Activated CD8-positive, alpha-beta memory T cell treated with anti-CD3 and anti-CD28 coated beads for 48 hours (primary cell): ENCODE measurements around the gene CUBN.
"Not testable (repeated sequence)": the region's sequence is repeated elsewhere in the genome, so short reads cannot be mapped to it uniquely, and the experiment has no call there.

Experiments
- DNase-seq, 3 experiments: peaks; one replicate each; pipeline ENCODE4 v3.0.0-alpha.2; 2020; ENCODE audit warnings: low read depth in 2 of 3, low spot score in 2 of 3

Gene CUBN

GRCh38 chr10:17013131-17013983, 116.3 kb downstream of the CUBN start:
- not testable (repeated sequence) for DNase-seq

DNA sequence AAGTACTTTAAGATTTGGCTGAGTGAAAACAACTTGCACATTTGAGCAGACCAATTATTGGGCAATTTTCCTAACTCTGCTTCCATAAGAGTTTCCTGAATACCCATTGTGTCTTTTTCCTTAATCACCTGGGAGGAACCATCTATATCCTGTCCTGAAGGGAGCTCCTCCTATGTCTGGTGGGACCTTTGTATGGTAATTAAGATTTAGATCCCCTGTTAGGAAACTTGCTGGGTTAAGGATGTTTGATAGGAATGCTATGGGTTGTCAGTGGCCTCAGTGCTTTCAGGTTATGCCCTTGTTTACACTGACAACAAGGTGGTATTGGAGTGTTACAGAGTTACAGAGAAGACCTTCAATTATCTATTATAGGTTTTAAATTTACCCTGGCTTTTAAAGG, 116.9 kb downstream of the CUBN start:
- DNase-seq: not testable (repeated sequence)

DNA sequence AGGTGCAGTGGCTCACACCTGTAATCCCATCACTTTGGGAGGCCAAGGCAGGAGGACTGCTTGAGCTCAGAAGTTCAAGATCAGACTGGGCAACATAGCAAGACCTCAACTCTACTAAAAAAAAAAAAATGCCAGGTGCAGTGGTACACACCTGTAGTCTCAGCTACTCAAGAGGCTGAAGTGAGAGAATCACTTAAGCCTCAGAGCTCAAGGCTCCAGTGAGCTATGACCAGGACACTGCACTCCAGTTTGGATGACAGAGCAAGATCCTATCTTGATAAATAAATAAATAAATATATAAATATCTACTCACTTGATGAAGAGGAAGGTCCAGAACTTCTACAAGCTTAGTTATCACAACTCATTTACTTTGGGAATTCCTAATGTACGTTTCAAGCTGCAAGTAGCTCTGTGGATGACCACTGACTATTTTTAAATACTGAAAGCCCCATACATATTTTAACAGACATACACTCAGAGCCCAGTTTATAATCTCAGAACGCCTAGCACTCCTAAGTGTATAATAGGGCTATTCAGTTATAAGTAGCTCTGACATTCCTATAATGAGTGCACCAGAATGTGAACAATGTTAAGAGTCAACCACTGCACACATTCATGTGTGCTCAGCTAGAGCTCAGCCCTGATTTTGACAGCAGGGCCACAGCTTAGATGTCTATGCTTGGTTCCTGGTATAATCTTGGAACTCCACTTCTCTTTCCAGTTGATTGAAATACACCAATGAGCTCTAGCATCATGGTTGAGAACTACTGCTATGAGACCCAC, 119.1 kb downstream of the CUBN start:
- no peak for DNase-seq

DNA sequence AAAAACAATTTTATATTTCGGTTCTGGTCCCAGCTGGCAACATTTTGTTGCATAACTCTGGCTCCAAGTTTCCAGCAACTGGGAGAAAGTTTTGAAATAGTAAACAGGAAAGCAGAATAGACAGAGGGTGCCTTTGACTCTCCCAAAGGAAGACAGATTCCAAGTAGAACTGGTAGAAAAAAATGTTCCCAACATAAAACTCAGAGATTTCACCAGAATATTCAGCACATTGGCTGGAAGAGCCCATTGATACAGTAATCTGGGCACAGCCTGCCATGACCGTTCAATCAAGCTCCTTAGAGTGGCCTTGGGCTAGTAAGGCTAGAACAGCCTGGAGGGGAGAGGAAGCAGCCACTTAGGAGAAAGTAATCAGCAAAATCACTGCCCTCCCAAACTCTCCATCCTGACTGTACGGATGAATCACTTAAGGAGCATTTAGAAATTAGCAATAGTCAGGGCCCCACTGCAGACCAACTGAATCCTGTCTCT, 120.4 kb downstream of the CUBN start:
- DNase-seq: no peak

- no peak for DNase-seq
Observed at GRCh38 chr10:17007418-17007770, 122.2 kb downstream of the CUBN start.

GRCh38 chr10:17006631-17007417, 122.8 kb downstream of the CUBN start:
- DNase-seq: no peak

DNA sequence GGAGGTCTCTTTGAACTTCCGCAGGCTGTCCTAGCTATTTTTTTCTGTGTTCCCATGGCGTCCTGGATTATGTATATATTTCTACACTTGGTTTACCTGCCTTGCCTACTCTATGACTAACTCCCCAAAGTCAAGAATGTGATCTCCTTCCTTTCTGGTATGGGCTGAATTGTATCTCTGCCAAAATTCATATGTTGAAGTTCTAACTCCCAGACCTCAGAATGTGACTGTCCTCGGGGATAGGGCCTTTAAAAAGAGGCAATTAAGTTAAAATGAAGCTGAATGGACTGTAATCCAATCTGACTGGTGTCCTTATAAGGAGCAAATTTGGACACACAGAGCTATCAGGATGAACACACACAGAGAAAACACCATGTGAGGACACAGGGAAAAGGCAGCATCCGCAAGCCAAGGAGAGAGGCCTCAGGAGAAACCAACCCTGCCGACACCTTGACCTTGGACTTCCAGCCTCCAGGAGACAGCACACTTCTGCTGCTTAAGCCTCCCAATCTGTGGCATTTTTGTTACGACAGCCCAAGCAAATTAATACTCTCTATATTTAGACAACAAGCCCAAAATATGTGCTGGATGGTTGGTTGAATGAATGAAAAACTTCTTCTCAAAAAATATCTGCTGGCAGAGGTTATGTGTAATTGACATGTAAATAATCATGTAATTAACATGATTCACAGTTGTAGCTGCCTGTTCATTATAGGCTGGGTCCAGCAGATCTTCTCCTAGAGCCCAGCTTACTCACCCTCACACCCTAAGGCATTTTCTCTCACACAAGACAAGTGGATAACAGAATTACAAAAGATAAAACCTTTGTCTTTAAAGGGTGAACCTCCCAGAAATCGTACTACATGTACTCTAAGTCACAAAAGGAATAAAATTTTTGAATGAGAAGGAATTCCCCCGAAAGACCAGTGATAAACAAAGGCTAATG, 123.7 kb downstream of the CUBN start:
- DNase-seq: no peak

DNA sequence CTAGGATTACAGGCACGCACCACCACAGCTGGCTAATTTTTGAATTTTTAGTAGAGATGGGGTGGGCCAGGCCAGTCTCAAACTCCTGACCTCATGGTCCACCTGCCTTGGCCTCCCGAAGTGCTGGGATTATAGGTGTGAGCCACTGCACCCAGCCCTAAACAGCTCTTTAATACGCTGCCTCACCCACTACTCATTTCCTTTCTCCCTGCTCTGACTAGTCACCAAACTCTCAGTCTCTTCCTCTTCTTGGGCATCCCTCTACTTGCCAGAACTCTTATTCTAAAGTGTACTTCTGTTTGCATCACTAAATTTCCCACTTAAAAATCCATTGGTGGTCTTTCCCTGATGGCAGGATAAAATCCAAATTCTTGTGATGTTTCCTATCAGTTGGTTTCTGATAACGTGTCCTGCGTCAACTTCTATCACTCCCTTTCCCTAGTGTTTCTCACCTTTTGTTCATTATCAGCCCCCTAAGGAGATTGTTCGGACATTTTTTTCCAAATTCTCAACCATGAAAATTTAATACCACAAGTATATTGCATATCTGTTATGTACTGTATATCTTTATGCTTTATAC, 124.7 kb downstream of the CUBN start:
- no peak for DNase-seq

GRCh38 chr10:17003651-17004286, 125.8 kb downstream of the CUBN start:
- no peak for DNase-seq

GRCh38 chr10:17003151-17003550, 126.5 kb downstream of the CUBN start:
- no peak for DNase-seq

GRCh38 chr10:17001961-17002749, 127.5 kb downstream of the CUBN start:
- DNase-seq: no peak

DNA sequence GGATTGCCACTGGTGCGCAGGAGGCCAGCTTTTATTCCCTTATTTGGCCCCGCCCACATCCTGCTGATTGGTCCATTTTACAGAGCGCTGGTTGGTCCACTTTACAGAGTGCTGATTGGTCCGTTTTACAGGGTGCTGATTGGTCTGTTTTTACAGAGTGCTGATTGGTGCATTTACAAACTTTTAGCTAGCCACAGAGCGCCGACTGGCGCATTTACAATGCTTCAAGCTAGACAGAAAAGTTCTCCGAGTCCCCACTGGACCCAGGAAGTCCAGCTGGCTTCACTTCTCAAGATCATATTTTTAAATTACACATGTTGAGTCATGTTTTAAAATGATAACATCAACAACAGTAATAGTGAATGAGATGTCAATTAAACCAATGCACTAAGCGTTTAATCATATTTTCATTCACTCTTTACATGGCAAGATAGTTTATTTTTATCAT, 128.3 kb downstream of the CUBN start:
- DNase-seq: no peak

DNA sequence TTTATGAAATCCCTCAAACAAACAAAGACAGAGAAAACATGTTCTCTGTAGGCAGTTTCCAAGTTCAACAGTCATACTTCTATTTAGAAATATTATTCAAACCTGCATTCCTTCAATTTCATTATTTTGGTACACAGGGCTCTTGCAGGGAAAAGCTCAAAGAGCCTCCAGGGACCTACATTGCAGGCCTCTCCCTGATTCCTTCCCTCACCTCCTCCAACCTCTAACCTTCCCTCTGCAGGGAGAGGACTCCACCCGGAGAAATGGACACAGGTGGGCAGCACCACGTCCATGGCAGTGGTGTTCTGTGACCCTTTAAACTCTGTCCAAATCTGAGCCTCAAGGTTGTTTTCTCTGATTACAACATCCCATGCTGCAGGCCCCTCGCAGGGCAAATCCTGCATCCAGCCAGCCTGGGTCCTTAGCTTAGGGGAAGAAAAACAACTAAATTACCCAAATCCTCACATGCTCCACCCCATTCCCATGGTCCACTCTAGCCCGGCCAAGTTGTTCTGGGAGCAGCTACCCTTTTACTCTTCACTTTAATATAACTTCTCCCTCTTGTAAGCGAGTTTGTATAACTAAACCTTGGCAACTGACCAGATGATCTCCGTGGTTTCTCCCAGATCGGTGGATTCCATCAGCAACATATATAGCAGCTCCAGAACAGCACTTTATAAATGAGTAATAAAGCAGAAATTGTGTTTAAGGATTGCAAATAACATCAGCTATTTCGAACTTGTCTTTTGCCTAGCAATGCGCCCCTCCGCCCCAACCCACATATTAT, 129.8 kb downstream of the CUBN start:
- no peak for DNase-seq

GRCh38 chr10:16996530-16996964, 133.1 kb downstream of the CUBN start:
- no peak for DNase-seq

DNA sequence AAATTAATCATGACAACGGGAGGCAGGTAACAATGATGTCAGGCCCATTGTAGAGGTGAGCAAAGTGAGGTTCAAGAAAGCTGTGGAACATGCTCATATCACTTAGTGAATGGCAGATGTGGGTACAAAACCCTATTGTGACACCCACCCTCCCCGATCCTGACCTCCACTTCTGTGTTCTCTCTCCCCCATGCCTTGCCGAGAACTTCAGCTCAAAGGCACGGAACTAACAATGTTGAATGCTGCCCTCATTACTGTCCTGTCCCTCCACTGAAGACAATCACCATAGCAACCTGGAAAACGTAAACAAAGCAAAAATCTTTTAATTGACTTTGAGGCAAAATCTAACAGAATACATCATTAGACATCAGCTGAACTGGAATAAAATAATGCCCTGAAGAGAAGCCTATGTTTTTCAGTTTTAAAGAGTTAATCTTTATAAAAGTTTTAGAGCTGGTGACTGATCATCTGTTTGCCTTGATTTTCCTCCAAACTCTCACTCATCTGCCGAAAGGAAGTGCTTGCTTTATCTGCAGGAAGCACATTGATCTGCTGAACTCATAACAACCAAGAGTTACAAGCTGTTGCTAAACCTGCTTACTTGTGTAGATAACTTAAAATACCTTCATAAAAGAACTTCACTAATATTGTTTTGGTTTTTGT, 133.6 kb downstream of the CUBN start:
- no peak for DNase-seq

GRCh38 chr10:16993186-16993585, 136.4 kb downstream of the CUBN start:
- no peak for DNase-seq

DNA sequence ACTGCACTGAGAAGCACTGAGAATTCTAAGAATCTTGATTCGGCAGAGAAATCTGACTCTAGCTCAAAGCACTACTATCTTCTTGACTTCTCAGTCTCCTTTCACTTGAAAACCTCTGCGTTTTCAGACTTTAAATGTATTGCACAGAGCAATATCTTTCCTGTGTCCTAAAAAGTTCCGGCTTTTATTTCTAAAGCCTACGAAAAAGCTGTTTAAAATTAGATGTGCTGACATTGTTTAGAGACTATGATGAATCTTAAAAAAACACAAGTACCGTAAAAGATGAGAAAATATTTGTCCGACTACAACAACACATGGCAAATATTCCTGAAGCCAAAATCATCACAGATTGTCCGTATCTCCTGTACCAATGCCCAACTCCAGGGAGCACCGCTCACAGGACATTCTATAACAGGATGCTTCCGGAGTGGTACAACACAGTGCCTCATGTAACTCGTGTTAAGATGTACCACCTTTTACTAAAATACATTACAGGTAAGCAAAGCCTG, 136.9 kb downstream of the CUBN start:
- no peak for DNase-seq
